Hematopoietic multipotent progenitor cell treated with erythropoietin and hydrocortisone succinate and interleukin-3 and kit ligand, for 17 days (in vitro differentiated cells): ENCODE measurements around the gene POLQ.
"Not testable (repeated sequence)": the region's sequence is repeated elsewhere in the genome, so short reads cannot be mapped to it uniquely, and the experiment has no call there.

Source experiments
- DNase-seq: peaks from one replicate; pipeline ENCODE4 v3.0.0-alpha.2; 2015; ENCODE audit warnings: low spot score

Gene POLQ

GRCh38 chr3:121545574-121546455 lies at the start of gene POLQ:
Gene POLQ (minus strand): TSS chr3:121545988. CDS start chr3:121545877, 111 bp downstream.
- peak; percentile 86 for DNase-seq

DNA sequence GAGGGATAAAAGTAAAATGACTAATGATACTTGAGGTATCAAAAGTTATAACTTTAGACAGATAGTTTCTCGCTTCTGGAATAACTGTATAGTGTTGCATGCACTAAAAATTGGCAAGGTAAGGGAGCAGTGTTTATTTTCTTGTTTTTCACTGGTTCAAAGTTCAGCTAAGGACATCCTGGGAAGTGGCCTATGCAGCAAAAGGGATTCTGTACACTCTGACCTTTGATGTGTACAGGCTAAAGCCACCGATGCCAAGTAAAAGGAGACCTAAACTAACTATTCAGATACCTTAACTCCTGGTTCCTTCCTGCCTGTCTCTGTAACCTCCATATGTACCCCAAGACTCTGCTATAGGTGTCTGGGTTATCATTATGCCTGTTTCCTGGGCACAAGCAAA lies 49.1 kb upstream of the POLQ start:
- DNase-seq = no peak

DNA sequence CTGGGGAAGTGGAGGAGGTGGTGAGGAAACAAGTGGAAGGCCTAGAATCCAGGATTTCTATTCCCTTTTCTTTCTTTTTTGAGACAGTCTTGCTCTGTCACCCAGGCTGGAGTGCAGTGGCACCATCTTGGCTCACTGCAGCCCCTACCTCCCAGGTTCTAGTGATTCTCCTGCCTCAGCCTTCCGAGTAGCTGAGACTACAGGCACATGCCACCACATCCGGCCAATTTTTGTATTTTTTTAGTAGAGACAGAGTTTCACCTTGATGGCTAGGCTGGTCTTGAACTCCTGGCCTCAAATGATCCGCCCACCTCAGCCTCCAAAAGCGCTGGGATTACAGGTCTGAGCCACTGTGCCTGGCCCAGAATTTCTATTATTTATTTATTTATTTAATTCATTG lies 48.0 kb upstream of the POLQ start:
- not testable (repeated sequence) for DNase-seq

DNA sequence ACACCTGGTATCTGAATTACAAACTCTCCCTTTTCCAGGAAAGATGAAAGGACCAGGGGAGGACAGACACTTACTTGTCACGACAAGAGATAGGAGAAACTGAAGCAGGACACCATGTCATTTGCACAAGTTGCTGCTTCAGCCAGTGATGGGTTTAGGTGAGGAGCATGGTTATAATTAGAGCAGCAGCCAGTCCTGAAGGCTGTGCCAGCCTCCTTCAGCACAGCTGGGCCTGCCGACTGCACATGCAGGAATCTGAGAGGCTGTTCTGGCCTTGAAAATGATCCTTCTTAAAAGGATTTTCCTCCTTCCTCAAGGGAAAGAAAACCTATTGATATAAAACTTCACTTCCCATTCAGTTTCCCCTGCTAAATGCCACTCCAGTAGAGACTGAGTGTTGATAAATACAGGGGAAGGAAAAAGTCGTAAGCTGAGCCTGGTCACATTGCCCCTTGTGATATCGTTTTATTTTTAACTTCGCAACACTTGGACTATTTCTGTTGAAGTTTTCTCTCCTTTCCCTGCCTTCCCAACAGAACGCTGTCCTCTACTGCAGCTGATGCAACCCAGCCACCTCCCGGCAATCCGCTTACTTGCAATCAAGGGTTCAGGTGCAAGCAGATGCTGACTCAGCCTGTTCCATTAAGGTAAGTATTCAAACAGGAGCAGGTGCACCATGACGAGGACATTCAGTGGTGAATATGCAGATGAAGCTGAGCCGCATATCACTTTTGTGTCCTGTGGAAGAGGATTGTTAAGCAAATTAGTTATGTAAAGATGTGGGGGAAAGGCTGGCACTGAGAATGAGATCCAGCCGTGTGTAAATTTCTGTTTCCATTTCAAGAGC lies 47.3 kb upstream of the POLQ start, which contains the start of gene FBXO40:
Gene FBXO40 (plus strand): TSS at position 524 of the 847 bp plus-strand sequence. CDS start 27,197 bp downstream, outside the sequence.
- no peak for DNase-seq

- no peak for DNase-seq
Observed at GRCh38 chr3:121584418-121584817, 38.6 kb upstream of the POLQ start.

- no peak for DNase-seq
Observed at GRCh38 chr3:121581691-121582090, 35.9 kb upstream of the POLQ start.

GRCh38 chr3:121574449-121574848 lies 28.7 kb upstream of the POLQ start:
- DNase-seq = peak; percentile 23

- DNase-seq = no peak
Observed at GRCh38 chr3:121567649-121568048, 21.9 kb upstream of the POLQ start, which contains the start of gene ARGFX. Gene ARGFX (plus strand): TSS chr3:121567949. CDS start chr3:121570714, 2,765 bp downstream.

- no peak for DNase-seq
Observed at GRCh38 chr3:121566773-121567172, 21.0 kb upstream of the POLQ start.

DNA sequence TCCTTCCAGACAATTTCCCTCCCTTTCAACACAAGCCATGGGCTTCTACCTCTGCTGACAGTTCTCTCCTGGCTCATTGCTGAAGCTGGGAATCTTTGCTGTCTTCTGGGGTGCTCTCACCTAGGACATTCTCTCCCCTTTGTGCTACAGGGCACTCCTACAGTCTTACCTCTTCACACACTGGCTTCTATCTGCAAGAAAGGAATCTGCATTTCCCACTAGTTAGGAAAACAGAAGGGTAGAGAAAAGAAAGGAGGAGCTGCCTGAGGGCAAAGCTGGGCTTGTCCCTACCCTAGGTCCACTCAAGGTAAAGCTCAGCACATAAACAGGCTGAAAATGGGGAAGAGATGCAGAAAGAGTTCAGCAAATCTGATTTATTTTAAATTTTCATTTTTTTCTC lies 16.4 kb upstream of the POLQ start:
- no peak for DNase-seq

GRCh38 chr3:121557426-121557934 lies 11.7 kb upstream of the POLQ start:
- no peak for DNase-seq

GRCh38 chr3:121552797-121553196 lies 7.0 kb upstream of the POLQ start:
- no peak for DNase-seq

DNA sequence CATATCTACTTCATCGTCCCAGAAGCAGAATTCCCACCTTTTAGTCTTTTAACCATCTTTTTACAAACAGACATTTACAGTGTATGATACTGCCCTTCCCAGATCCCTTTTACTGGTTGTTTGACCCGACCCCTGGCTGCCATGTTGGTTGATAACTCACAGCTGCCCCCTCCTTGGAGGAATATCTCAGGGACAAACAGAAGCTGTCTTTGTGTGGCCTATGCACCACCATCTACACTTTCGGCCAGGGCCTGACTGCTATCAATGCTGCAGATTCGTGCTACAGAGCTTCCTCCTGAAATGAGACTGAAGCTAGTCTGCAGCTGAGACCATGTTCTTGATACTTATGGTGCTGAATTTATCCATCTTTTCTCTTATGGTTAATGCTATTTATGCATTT lies 6.6 kb upstream of the POLQ start:
- no peak for DNase-seq

- peak; percentile 31 for DNase-seq
Observed at GRCh38 chr3:121545049-121545573, 677 bp downstream of the POLQ start.

GRCh38 chr3:121542924-121543323 lies 2.9 kb downstream of the POLQ start:
- no peak for DNase-seq

- no peak for DNase-seq
Observed at GRCh38 chr3:121531269-121531668, 14.5 kb downstream of the POLQ start.

DNA sequence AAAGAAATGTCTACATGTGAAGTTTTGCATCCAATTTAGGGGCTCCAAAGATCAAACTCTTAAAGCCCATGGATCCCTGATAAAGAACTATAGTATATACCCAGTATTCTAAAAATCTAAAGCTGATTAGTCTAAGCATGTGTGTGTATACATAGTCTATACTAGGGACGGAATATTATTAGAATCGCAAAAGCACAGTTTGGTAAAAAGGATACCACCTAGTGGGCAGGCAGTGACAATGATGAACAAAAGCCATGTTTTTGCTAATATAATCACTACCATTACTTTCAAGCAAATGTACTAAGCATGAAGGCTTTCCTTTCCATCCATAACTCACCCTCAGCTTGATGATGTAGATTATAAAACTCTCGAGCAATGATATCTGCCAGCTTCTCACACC lies 16.5 kb downstream of the POLQ start:
- no peak for DNase-seq

DNA sequence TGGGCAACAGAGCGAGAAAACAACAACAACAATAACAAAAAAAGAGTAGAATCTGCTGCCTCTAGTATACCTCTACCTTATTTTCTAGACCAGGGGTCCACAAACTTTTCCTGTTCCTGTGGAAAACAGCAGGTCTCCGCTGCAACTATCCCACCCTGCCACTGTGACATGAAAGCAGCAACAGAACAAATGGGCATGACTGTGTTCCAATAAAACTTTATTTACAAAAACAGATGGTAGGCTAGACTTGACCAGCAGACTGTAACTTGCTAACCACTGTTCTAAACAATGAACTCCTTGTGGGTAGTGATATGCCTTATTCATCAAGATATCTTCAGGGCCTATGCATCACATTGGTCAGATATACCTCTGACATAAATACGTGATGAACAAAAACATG lies 25.3 kb downstream of the POLQ start:
- no peak for DNase-seq

- no peak for DNase-seq
Observed at GRCh38 chr3:121517953-121518655, 27.7 kb downstream of the POLQ start.

DNA sequence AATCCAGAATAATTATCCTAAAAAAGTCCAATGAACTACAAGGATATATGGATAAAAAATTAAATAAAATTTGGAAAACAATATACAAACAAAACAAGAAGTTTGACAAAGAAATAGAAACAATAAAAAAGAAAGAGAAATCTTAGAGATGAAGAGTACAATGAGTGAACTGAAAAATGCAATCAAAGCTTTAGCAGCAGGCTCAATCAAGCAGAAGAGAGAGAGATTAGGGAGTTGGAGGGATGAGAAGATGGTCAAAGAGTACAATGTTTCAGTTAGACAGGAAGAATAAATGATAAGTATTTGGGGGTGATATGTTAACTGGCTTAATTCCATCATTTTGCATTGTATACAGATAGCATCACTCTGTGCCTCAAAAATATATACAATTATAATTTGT lies 29.9 kb downstream of the POLQ start:
- DNase-seq = no peak

GRCh38 chr3:121515313-121515712 lies 30.5 kb downstream of the POLQ start:
- DNase-seq = peak; percentile 51

DNA sequence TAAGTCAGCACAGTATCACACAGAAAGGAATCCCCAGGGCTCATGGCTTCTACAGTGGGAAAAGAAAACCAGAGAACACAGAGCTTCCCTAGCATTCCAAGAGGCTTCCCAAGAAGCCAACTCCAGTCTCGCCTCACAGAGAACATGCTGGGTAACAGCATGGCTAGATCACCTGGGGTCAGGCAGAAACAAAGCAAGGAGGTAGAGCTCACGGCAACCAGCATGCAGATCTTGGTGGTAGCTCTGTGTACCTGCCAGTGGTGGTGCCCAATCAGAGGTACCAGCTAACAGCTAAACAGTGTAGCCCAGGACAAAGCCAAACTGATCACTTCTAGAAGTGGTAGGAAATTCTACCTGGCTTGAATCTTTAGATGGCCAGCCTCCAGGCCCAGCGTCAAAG lies 31.3 kb downstream of the POLQ start:
- no peak for DNase-seq
